ENCODE measurements around the gene PRR20A. TPM values are rescaled to one million over a fixed set of nuclear protein-coding genes. Genes with fewer than 3 reads are reported as not detected.
"Not testable (repeated sequence)": the region's sequence is repeated elsewhere in the genome, so short reads cannot be mapped to it uniquely, and the experiment has no call there.

PRR20A gene
- total and polyA plus RNA-seq, 2 experiments from 2014 or later = not detected

DNA sequence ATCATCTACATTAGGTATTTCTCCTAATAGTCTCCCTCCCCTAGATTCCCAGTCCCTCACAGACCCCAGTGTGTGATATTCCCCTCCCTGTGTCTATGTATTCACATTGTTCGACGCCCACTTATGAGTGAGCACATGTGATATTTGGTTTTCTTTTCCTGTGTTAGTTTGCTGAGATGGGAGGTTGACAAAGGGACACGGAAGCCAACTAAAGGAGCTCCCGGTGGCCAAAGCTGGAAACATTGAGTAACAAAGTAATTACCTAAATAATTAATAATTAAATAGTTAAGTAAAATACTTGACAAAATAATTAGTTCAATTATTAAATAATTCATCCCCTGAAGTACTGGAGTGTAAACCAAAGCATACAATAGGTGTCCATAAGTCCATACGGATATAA, 1.7 kb upstream of the PRR20A start:
- Histone ChIP-seq H3K4me3 (no peak overlapping the region), H3K27me3 (ENCODE audit: insufficient read depth) (no peaks in the 10 kb centered on the region), H3K79me2 (replicated peaks; ENCODE audit: insufficient read depth) (no peaks in the 10 kb centered on the region), H3F3A (replicated peaks; ENCODE audit: low read depth) (no peaks in the 10 kb centered on the region), H3K36me3 (ENCODE audit: insufficient read depth) (no peaks in the 10 kb centered on the region), H3K4me2 (no peak overlapping the region), H3K27ac (ENCODE audit: low read depth) (no peak overlapping the region), H4K20me1 (replicated peaks; ENCODE audit: insufficient read depth) (no peaks in the 10 kb centered on the region), H2AFZ (no peak overlapping the region), H3K9me2 (ENCODE audit: insufficient read depth) (no peaks in the 10 kb centered on the region), H3K4me1 (ENCODE audit: insufficient read depth) (no peaks in the 10 kb centered on the region)
- ATAC-seq (no peak), DNase-seq (ENCODE audit: low spot score) (no peak)
- H3K4me3 Mint-ChIP-seq = no peak overlapping the region
- no peaks in the 10 kb centered on the region for H3K4me1 Mint-ChIP-seq
- no peaks in the 10 kb centered on the region for H3K9me3 Mint-ChIP-seq
- no peaks in the 10 kb centered on the region for H3K36me3 Mint-ChIP-seq (ENCODE audit: low read depth)
- TF ChIP-seq ZNF114 (CRISPR knock-in tag; IDR thresholded peaks at IDR 0.05) = no peak
- no peak for TF ChIP-seq STAT1 (IDR thresholded peaks at IDR 0.05; ENCODE audit: unreplicated experiment)
- TF ChIP-seq, protein P1, sequence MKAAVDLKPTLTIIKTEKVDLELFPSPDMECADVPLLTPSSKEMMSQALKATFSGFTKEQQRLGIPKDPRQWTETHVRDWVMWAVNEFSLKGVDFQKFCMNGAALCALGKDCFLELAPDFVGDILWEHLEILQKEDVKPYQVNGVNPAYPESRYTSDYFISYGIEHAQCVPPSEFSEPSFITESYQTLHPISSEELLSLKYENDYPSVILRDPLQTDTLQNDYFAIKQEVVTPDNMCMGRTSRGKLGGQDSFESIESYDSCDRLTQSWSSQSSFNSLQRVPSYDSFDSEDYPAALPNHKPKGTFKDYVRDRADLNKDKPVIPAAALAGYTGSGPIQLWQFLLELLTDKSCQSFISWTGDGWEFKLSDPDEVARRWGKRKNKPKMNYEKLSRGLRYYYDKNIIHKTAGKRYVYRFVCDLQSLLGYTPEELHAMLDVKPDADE (IDR thresholded peaks at IDR 0.05) = no peak
- no peak for TF ChIP-seq ZNF331 (CRISPR knock-in tag; IDR thresholded peaks at IDR 0.05; ENCODE audit: low read depth)
- no peak for TF ChIP-seq EZH2 (IDR thresholded peaks at IDR 0.05; ENCODE audit: low read depth, unreplicated experiment)
- TF ChIP-seq, protein P2, sequence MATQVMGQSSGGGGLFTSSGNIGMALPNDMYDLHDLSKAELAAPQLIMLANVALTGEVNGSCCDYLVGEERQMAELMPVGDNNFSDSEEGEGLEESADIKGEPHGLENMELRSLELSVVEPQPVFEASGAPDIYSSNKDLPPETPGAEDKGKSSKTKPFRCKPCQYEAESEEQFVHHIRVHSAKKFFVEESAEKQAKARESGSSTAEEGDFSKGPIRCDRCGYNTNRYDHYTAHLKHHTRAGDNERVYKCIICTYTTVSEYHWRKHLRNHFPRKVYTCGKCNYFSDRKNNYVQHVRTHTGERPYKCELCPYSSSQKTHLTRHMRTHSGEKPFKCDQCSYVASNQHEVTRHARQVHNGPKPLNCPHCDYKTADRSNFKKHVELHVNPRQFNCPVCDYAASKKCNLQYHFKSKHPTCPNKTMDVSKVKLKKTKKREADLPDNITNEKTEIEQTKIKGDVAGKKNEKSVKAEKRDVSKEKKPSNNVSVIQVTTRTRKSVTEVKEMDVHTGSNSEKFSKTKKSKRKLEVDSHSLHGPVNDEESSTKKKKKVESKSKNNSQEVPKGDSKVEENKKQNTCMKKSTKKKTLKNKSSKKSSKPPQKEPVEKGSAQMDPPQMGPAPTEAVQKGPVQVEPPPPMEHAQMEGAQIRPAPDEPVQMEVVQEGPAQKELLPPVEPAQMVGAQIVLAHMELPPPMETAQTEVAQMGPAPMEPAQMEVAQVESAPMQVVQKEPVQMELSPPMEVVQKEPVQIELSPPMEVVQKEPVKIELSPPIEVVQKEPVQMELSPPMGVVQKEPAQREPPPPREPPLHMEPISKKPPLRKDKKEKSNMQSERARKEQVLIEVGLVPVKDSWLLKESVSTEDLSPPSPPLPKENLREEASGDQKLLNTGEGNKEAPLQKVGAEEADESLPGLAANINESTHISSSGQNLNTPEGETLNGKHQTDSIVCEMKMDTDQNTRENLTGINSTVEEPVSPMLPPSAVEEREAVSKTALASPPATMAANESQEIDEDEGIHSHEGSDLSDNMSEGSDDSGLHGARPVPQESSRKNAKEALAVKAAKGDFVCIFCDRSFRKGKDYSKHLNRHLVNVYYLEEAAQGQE (IDR thresholded peaks at IDR 0.05; ENCODE audit: unreplicated experiment) = no peak
- TF ChIP-seq EZH2phosphoT487 (IDR thresholded peaks at IDR 0.05; ENCODE audit: unreplicated experiment) = no peak
- no peaks in the 10 kb centered on the region for H3K27me3 Mint-ChIP-seq (ENCODE audit: insufficient read depth, low read depth, poor library complexity)
- no peak overlapping the region for H3K27ac Mint-ChIP-seq

DNA sequence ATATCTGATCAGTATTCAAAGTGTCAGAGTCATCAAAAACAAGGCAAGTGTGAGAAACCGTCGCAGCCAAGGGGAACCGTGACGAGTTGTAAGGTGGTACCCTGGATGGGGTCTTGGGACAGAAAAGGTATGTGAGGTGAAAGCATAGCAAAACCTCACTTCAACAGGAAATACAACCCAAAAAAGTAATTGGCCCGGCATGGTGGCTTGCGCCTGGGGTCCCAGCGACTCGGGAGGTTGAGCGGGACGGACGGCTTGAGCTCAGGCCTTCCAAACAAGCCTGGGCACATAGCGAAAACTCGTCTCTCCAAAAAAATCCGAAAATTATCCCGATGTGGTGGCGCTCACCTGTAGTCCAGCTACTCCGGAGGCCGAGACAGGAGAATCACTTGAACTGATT, 937 bp upstream of the PRR20A start:
- not testable (repeated sequence) for ATAC-seq; H2AFZ ChIP-seq; H3K9me2 ChIP-seq (ENCODE audit: insufficient read depth); H3K4me1 Mint-ChIP-seq; H3K4me1 ChIP-seq (ENCODE audit: insufficient read depth); H3F3A ChIP-seq (replicated peaks; ENCODE audit: low read depth); H3K9me3 Mint-ChIP-seq; H3K27ac Mint-ChIP-seq; H3K36me3 ChIP-seq (ENCODE audit: insufficient read depth); H3K4me3 ChIP-seq; H3K36me3 Mint-ChIP-seq (ENCODE audit: low read depth); DNase-seq (ENCODE audit: low spot score); H3K27me3 Mint-ChIP-seq (ENCODE audit: insufficient read depth, low read depth, poor library complexity); H3K27me3 ChIP-seq (ENCODE audit: insufficient read depth); H3K27ac ChIP-seq (ENCODE audit: low read depth); H3K79me2 ChIP-seq (replicated peaks; ENCODE audit: insufficient read depth); H3K4me3 Mint-ChIP-seq; H4K20me1 ChIP-seq (replicated peaks; ENCODE audit: insufficient read depth); H3K4me2 ChIP-seq

DNA sequence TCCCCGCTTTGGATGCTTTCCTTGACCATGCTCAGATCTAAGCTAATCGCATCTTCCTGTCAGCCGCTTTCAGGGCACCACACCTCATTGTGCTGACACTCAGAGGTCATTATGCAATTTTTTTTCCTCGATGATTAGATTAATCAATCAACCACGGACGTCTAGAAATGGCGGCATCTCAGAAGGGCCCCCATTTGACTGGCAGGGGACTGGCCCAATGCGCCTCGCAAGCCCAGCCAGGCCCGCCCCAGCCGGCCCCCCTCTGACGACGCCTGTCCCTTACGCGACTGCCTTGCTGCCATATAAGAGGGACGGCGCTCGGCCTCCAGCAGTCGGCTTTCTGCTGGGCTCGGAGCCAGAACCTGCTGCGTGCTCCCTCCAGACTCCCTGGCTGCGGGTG, 6.5 kb downstream of the PRR20A start, which contains the start of gene PRR20B:
Gene PRR20B (plus strand): TSS at position 301 of the 400 bp plus-strand sequence. CDS start 387 bp downstream, outside the sequence.
- DNase-seq (ENCODE audit: low spot score); H3K36me3 Mint-ChIP-seq (ENCODE audit: low read depth); H3K4me3 ChIP-seq; H3K9me3 Mint-ChIP-seq; H3K27me3 ChIP-seq (ENCODE audit: insufficient read depth); H3K9me2 ChIP-seq (ENCODE audit: insufficient read depth); H3K27me3 Mint-ChIP-seq (ENCODE audit: insufficient read depth, low read depth, poor library complexity); H3F3A ChIP-seq (replicated peaks; ENCODE audit: low read depth); H3K27ac Mint-ChIP-seq; H3K79me2 ChIP-seq (replicated peaks; ENCODE audit: insufficient read depth); H3K27ac ChIP-seq (ENCODE audit: low read depth); ATAC-seq; H4K20me1 ChIP-seq (replicated peaks; ENCODE audit: insufficient read depth); H2AFZ ChIP-seq; H3K36me3 ChIP-seq (ENCODE audit: insufficient read depth); H3K4me1 ChIP-seq (ENCODE audit: insufficient read depth); H3K4me3 Mint-ChIP-seq; H3K4me1 Mint-ChIP-seq; H3K4me2 ChIP-seq: not testable (repeated sequence)

DNA sequence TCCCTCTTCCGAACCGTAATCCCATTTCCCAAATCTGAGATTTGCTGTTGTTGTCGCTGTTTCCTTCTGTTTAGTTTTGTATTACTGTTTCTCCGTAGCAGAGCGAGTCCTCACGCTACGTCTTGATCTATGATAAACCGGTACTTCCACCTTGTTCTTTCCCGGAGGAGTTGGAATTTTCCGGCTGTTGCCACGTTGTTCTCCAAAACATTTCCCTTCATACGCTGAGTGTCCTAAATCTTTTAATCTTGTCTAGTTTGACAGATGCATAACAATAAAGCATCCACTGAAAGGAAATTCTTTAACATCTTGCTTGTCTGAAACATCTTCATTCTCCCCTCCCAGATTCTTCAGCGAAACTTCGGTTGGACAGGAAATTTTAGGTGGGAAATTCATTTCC, 7.4 kb downstream of the PRR20A start:
- H3K4me1 ChIP-seq (ENCODE audit: insufficient read depth); ATAC-seq; DNase-seq (ENCODE audit: low spot score); H3K4me3 Mint-ChIP-seq; H3K27me3 ChIP-seq (ENCODE audit: insufficient read depth); H3K4me1 Mint-ChIP-seq; H3K27ac Mint-ChIP-seq; H3K9me2 ChIP-seq (ENCODE audit: insufficient read depth); H2AFZ ChIP-seq; H3K27ac ChIP-seq (ENCODE audit: low read depth); H3K36me3 Mint-ChIP-seq (ENCODE audit: low read depth); H3K27me3 Mint-ChIP-seq (ENCODE audit: insufficient read depth, low read depth, poor library complexity); H3K36me3 ChIP-seq (ENCODE audit: insufficient read depth); H3K4me2 ChIP-seq; H3K9me3 Mint-ChIP-seq; H3K79me2 ChIP-seq (replicated peaks; ENCODE audit: insufficient read depth); H4K20me1 ChIP-seq (replicated peaks; ENCODE audit: insufficient read depth); H3F3A ChIP-seq (replicated peaks; ENCODE audit: low read depth); H3K4me3 ChIP-seq: not testable (repeated sequence)

DNA sequence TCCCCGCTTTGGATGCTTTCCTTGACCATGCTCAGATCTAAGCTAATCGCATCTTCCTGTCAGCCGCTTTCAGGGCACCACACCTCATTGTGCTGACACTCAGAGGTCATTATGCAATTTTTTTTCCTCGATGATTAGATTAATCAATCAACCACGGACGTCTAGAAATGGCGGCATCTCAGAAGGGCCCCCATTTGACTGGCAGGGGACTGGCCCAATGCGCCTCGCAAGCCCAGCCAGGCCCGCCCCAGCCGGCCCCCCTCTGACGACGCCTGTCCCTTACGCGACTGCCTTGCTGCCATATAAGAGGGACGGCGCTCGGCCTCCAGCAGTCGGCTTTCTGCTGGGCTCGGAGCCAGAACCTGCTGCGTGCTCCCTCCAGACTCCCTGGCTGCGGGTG, 13.0 kb downstream of the PRR20A start, which contains the start of gene PRR20C:
Gene PRR20C (plus strand): TSS at position 301 of the 400 bp plus-strand sequence. CDS start 387 bp downstream, outside the sequence.
- not testable (repeated sequence) for ATAC-seq; H4K20me1 ChIP-seq (replicated peaks; ENCODE audit: insufficient read depth); H3K9me2 ChIP-seq (ENCODE audit: insufficient read depth); H3K27me3 ChIP-seq (ENCODE audit: insufficient read depth); H3K27ac Mint-ChIP-seq; H3K4me3 ChIP-seq; H3K4me3 Mint-ChIP-seq; DNase-seq (ENCODE audit: low spot score); H3K4me2 ChIP-seq; H3K4me1 Mint-ChIP-seq; H3K36me3 Mint-ChIP-seq (ENCODE audit: low read depth); H3K36me3 ChIP-seq (ENCODE audit: insufficient read depth); H3K79me2 ChIP-seq (replicated peaks; ENCODE audit: insufficient read depth); H2AFZ ChIP-seq; H3F3A ChIP-seq (replicated peaks; ENCODE audit: low read depth); H3K9me3 Mint-ChIP-seq; H3K27ac ChIP-seq (ENCODE audit: low read depth); H3K27me3 Mint-ChIP-seq (ENCODE audit: insufficient read depth, low read depth, poor library complexity); H3K4me1 ChIP-seq (ENCODE audit: insufficient read depth)

All from GM23338 (cell line).